NOMO-1 (cell line): ENCODE data around the gene C16orf46.
"Not testable (repeated sequence)": the region's sequence is repeated elsewhere in the genome, so short reads cannot be mapped to it uniquely, and the experiment has no call there.

Experiments
- DNase-seq, 2 experiments: peaks; one replicate each; lab custom pipeline; 2025; ENCODE audit not compliant: unreplicated experiment in 2 of 2; lab: John Stamatoyannopoulos, UW

Gene C16orf46

GRCh38 chr16:81077076-81077940 is at the start of gene C16orf46:
TSS of gene C16orf46 (minus strand) at chr16:81077238. CDS start at chr16:81063955, 13,283 bp downstream.
- DNase-seq, result peak; percentile 87 to 90

GRCh38 chr16:81123092-81123852 is 46.2 kb upstream of the C16orf46 start:
- no peak for DNase-seq

GRCh38 chr16:81121474-81121990 is 44.5 kb upstream of the C16orf46 start:
- DNase-seq, result no peak

GRCh38 chr16:81117436-81117835 is 40.4 kb upstream of the C16orf46 start:
- no peak for DNase-seq

- DNase-seq, result no peak
Measured at GRCh38 chr16:81116285-81116684, 39.2 kb upstream of the C16orf46 start.

- DNase-seq, result no peak
Measured at GRCh38 chr16:81112453-81112852, 35.4 kb upstream of the C16orf46 start.

GRCh38 chr16:81109274-81109673 is 32.2 kb upstream of the C16orf46 start:
- DNase-seq, result not testable (repeated sequence)

GRCh38 chr16:81107511-81107910 is 30.5 kb upstream of the C16orf46 start:
- no peak for DNase-seq

DNA sequence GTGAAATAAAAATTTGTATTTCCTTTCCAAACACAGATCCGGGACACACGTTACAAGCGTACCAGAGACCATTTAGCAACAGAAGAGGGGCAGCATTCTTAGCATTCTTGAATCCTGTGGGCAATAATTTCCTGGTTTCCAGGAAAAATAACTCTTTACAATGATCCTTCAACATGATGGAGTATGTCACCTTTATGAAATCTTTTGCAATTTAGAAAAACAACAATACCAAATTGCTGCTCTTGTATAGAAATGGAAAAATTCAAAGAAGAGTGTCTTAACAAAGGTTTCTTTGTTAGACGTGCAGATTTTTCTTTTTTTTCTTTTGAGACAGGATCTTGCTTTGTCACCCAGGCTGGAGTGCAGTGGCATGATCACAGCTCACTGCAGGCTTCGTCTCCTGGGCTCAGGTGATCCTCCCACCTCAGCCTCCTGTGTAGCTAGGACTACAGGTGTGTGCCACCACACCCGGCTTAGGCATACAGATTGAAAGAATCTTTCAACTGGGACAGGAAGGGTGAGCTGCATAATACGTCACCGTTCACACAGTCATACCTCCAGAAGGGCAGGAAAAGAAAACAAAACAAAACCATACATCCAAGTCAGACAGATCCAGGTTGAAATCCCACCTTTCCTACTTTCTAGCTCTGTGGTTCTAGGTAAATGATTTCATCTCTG is 29.9 kb upstream of the C16orf46 start:
- no peak for DNase-seq

DNA sequence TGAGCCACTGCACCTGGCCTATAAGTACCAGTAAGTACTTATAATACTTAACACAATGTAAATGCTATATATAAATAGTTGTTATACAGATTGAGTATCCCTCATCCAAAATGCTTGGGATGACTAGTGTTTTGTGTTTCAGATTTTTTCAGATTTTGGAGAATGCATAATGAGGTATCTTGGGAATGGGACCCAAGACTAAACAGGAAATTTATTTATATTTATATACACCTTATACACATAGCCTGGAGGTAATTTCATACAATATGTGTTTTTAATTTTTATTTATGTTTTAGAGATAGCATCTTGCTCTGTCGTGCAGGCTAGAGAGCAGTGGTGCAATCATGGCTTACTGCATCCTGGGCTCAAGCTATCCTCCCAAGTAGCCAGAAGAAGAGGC is 28.9 kb upstream of the C16orf46 start:
- no peak for DNase-seq

DNA sequence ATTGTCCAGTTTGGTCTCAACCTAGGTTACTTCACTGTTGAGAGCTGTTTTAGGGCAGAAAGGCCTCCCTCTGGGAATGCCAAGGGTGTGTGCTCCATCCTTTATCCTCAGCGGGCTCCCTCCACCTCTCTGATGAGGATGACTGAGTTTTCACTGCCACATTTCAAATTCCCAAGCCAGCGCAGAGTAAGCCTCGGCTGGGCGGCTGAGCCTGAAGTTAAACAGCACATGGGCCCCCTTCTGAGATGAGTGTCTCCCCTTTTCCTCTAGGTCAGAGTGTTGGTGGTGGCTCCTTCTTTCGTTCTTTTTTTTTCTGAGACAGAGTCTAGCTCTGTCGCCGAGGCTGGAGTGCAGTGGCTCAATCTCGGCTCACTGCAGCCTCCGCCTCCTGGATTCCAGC is 24.7 kb upstream of the C16orf46 start:
- DNase-seq, result no peak

DNA sequence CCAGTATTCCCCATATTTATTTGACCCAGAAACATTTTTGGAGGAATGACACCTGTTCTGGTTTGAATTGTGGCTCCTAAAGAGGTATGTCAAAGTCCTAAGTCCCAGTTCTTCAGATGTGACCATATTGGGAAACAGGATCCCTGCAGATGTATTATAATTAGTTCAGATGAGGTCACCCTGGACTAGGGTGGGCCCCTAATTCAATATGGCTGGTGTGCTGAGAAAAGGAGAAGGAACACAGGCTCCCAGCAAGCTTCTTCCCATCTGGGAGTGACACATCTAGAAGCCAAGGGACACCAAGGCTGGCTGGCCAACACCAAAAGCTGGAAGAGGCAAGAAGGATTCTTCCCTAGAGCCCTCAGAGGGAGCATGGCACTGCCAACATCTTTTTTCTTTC is 22.9 kb upstream of the C16orf46 start:
- DNase-seq, result no peak

DNA sequence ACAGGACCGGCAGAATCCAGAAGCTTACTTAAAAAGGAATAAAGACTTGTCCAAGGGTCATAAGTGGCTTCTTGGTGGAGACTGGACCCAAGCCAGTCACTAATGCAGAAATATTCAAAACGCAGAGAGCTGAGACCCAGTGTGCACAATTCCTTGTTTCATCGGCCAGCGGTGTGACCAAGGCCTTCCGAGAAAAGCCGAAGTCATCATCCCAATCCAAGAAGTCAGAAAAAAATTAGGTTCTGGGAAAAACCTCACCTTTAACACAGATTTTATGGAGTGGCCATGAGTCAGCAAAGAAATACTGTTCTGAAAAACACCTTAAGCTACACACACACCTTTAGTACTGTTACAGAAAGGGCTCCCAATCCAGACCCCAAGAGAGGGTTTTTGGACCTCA is 20.2 kb upstream of the C16orf46 start:
- no peak for DNase-seq

GRCh38 chr16:81096715-81097208 is 19.7 kb upstream of the C16orf46 start:
- no peak for DNase-seq

GRCh38 chr16:81095953-81096714 is 19.1 kb upstream of the C16orf46 start, which contains the start of gene GCSH:
TSS of gene GCSH (minus strand) at chr16:81096395. CDS start at chr16:81096278, 117 bp downstream.
- DNase-seq, result peak; percentile 98 to 99

DNA sequence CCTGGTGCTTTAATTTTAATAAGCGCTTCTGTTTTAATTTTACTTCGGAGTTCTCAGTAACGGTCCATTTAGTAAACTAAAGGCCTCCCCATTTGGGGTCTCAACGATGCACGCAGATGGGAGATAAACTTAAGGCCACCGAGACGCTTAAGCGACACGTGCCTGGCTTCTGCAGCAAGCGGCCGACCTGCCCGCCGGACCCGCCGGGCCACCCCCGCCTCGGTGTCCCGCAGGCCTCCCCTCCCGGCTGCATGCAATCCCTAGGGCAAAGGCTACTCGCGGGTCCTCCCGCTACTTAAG is 18.6 kb upstream of the C16orf46 start:
- DNase-seq, result no peak

GRCh38 chr16:81094771-81095251 is 17.8 kb upstream of the C16orf46 start:
- no peak for DNase-seq

- no peak for DNase-seq
Measured at GRCh38 chr16:81088836-81089235, 11.8 kb upstream of the C16orf46 start.

DNA sequence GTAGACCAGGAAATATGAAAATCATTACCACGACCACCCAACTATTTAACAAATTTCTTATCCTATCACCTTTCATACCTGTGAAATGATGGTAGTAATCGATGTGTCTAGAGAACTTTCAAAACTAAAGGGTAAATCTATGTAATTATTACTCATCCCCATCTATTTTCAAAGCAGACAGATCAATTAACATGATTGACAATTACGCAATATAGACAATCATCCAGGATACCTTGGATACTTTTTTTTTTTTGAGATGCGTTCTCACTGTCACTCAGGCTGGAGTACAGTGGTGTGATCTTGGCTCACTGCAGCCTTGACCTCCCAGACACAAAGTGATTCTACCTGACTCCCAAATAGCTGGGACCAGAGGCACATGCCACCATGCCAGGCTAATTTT is 4.0 kb upstream of the C16orf46 start:
- no peak for DNase-seq

- no peak for DNase-seq
Measured at GRCh38 chr16:81080233-81080632, 3.2 kb upstream of the C16orf46 start.
